GM19468 (cell line): Measurements from ENCODE around the gene OR5AU1.

Source experiments
- ATAC-seq: cut with Tn5 transposase; IDR thresholded peaks from one replicate; pipeline ENCODE4 v1.9.1; 2021; ENCODE audit warnings: mild to moderate bottlenecking, moderate library complexity, moderate number of reproducible peaks; ENCODE audit not compliant: unreplicated experiment; ENCODE audit errors: extremely low read depth

Gene OR5AU1

DNA sequence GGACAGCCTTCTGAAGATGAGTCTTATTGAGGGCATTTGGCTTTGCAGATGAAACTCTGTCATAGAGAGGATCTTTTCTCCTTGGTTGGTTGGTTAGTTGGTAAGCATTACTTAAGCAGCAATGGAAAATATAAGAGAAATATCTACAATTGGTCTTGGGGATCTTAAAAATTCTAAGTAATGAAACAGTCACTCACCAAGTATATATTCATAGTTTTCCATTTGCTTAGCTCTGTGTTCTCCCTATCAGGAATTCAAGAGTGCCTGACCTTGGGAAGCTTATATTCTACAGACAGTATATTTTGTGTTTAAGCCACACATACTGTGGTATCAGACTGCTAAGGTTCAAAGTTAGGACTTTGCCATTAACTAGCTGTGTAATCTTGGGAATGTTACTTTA lies at the start of gene OR5AU1:
OR5AU1 (minus strand) TSS at position 101 of the 400 bp plus-strand sequence. CDS start 191 bp downstream, outside the sequence.
- ATAC-seq = no peak

DNA sequence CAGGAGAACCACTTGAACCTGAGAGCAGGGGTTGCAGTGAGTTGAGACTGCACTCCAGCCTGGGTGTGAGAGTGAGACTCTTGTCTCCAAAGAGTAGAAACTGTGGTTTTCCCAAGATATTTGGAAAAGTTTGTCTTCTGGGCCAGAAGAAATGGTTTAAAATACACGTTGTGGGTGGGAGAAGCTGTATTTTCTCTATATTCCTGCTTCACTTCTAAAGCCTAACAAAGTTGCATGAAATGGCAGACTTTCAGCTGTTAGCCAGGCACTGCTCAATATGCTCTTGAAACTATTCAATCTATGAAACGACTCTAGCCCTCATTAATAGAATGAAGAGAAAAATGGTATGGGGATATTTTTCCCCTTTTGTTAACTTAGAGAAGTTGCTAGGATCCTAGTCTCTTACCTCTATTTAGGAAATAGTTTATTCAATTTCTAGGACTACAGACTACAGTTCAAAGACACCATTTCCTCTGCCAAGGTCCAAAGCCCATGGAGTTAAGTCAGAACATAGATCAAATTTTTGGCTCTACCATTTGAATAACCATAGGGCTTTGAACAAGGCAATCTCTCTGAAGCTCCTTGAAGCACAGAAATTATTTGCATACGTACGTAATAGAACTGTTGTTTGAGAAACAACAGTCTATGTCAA lies 49.3 kb upstream of the OR5AU1 start:
- ATAC-seq = no peak

DNA sequence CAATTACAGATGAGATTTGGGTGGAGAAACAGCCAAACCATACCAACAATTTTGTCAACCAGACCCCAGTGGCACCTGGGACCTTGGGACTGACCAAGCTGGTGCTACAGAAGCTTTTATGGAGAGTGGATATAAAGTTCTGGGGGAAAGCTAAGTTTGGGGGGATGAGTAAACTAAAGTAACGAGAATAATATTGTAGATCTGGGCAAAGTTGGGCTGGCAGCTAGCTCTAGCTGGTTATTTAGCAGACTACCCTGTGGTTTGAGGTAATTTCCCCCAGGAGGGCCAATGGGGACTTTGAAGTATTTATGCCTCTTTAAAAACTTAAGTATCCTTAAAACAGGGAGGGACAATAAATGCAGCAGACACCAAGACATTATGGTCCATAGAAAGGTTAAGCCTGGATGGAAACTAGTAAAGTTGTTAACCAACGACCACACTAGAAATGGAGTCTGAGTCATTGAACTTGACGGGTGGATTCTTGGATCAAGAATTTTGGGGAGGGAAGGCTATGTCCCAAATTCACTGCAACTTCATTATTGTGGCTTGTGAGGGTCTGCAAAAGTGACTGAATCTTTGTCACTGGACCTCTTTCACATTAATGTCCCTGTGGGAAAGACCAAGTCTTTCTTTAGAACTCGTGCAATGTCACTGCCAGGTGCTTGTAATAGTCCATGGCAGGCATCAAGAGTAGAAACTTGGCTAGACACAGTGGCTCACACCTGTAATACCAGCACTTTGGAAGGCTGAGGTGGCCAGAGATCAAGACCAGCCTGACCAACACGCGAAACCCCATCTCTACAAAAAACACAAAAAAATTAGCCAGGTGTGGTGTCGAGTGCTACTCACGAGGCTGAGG lies 48.5 kb upstream of the OR5AU1 start:
- ATAC-seq = no peak

DNA sequence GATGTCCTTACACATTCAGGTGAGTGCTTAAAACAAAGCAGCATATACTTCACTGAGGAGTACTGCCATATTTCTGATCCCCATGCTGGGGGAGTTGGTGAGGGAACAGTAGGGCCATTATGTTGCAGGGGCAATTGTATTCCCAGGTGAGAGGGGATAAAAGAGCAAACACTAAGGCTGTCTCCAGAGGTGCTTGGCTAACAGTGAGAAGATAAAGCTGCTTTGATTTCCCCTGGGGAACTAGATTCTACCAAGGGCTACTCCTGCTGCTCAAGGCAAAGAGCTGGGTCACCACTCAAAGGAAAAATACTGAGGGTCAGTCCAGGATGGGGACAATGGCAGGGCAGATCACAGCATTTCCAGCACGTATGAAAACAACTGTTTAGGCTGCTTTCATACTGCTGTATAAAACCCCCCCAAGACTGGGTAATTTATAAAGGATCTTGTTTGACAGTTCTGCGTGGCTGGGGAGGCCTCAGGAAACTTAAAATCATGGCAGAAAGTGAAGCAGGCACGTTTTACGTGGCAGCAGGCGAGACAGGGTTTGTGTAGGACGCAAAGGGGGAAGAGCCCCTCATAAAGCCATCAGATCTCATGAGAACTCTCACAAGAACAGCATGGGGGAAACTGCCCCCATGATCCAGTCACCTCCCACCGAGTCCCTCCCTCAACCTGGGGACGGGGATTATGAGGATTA lies 47.8 kb upstream of the OR5AU1 start:
- no peak for ATAC-seq

DNA sequence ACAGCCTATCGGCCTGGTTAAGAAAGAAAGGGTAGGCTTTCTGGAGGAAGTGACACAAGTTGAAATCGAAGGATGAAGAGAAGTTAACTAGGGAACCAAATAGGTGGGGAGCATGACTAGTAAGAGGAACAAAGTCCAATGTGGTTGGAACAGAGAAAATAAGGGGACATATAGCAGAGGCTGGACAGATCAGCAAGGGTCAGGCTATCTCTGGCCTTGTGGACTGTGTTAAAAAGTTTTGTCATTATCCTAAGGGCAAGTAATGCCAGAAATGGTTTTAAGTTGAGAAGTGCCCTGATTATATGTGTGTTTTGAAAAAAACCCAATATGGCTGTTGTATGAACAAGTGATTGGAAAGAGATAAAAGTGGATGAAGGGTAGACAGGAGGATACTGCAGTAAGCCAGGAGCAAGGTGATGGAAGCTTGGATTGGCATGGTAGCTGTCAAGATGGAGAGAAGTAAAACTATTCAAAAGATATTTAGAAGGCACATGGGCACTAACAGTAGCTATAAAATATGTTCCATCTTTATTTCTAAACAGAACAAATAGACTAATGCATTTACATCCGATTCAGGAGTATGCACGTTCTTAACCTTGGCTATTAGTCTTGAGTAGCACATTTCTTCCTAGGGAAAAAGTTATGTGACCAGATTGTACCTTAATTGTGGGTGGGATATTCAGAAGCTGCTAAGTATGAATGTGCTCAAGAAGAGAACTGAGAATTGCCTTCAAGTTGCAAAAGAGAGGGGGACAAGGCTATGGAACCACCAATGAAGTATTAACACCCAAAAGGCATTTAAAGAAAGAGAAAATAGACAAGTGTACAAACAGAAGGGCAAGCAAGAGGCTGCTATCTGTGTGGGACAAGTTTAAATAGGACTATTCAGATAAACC lies 46.8 kb upstream of the OR5AU1 start:
- ATAC-seq = no peak

DNA sequence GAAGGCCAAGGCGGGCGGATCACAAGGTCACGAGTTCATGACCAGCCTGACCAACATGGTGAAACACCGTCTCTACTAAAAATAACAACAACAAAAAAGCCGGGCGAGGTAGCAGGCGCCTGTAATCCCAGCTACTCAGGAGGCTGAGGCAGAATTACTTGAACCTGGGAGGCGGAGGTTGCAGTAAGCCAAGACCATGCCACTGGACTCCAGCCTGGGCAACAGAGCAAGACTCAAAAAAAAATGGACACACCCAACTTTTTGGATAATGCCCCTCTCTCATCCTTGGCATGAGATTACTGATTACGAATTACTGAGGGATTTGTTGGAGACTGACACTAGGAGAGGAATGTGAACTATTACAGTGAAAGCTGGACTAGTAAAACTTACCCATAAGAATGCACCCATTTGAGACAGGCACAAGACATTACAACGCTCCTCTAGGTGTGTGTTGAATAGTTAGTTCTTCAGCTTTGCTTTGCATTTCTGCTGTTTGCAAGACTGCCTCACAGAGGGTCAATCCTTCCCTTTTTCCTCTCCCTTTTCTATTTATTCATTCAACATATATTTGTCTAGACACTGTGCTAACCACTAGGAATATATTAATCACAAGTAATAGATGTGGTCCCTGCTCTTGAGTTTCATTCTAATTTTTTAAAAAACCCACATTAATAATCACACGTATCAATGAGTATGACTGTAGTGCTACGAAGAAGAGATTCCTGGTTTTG lies 46.0 kb upstream of the OR5AU1 start:
- ATAC-seq = no peak

DNA sequence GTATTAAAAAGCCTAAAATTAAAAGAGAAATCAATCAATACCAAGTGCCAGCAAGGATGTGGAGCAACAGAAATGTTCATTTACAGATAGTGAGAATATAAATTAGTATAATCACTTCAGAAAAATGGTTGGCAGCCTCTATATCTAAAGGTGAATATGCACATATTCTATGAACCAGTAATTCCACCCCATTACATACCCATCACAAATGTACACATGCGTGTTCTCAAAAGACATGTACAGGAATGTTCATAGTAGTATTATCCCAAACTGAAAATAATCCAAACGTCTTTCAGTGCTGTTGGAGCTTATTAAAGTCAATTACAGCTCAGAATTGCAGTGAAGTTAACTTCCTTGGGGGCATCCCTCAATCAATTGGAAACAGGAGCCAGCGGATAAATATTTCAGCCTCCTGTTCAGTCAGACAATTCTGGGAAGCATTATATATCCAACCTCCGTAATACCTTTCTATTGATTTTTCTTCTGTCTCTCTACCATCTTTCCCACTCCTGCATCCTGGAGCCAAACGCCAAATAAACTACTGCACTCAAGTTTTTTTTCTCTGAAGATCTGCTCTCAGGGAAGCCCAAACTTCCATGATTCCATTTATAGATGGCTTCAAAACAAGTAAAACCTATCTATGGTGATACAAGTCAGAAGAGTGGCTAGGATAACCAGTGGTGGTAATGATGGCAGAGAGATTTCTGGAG lies 45.0 kb upstream of the OR5AU1 start:
- ATAC-seq = no peak

DNA sequence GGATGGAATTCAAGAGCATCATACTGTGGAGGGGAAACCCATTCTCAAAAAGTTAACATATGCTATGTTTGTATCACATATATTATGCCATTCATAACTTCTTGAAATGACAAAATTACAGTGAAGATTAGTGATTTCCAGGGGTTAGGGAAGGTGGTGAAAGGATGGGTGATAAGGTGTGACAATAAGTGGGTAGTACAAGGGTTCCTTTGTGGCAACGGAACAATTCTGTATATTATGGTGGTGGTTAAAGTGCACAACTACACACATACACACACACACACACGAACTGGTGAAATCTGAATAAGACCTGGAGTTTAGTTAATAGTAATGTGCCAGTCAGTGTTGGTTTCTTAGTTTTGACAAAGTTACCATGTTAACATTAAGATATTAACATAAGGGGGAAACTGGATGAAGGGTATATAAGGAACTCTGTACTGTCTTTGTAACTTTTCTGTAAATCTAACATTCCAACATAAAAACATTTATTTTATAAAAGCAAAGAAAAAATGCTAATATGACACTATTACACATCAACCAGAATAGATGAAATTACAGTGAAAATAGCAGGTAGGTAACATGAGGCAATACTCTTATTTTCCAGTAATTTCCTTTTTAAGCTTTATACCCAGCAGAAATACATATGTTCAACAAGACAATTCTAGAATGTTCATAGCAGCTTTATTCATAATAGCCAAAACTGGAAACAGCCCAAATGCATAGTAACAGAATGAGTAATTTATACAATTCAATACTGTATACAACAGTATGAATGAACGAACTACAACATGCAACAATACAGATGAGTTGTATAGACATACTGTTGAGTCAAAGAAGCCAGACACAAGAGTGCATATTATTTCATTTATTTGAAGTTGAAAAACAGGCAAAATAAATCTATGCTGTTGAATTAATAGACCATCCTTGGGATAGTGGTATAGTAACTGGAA lies 44.0 kb upstream of the OR5AU1 start:
- no peak for ATAC-seq

DNA sequence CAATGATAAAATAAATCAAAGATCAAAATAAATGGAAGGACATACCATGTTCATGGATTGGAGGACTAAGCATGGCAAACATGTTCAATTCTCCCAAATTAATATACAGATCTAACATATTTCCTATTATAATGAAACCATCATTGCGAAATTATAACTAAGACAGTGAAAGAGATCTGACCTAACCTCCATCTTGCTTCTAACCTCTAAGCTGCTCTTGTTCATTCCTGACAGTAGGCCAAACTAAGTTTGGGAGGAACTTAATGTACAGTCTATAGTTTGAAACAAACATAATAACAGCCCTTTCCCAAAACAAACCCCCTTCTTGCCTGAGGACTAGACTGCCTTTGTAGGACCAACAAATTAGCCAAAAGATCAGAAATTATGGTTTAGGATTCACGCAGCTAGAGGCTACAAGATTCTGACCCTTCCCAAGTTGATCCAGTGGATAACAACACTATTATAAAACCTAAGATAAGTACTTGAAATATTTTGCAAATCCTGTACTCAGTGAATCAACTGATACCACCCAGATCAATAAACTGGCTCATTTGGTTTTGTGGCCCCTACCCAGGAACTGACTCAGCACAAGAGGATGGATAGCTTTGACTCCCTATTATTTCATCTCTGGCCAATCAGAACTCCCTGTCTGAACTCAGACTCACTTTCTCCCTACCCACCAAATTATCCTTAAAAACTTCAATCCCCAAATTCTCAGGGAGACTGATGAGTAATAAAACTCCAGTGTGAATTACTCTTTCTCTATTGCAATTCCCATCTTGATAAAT lies 41.7 kb upstream of the OR5AU1 start:
- ATAC-seq = no peak

DNA sequence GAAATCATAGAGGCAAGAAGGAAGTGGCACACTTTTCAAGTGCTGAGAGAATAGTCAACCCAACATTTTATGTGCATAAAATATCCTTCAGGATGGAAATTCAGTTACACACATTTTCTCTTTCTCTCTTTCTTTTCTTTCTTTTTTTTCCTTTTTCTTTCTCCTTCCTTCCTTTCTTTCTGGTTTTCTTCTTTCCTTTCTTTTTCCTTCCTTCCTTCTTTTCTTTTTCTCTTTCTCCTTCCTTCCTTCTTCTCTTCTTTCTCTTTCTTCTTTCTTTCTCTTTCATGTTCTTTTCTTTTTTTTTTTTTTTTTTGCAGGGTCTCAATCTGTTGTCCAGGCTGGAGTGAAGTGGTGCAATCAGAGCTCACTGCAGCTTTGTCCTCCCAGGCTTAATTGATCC lies 38.7 kb upstream of the OR5AU1 start:
- ATAC-seq = no peak

DNA sequence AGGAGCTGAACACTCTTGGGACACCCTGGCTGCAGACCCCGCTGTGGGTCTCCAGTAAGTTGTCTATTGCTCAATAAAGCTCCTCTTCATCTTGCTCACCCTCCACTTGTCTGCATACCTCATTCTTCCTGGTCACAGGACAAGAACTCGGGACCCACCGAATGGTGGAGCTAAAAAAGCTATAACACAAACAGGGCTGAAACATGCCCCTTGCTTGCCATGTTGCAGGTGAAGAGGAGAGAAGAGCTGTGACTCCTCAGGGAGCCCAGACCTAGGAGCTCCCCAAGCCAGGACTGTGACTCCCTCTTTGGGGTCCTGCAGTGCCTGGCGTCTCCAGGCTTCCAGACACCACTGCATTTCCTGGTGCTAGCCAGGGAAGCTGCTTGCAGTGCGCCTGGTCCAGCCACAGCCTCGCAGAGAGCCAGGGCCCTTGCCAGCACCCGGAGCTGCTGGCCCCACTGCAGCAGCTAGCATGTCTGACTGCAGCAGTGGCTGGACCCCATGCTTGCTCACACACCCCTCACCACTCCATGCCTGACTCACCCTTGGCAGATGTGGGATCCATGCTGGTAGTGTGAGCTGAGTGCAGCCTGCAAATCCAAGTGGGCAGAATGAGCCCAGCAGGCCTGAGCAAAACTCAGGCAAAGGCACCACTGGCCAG lies 37.1 kb upstream of the OR5AU1 start:
- no peak for ATAC-seq

DNA sequence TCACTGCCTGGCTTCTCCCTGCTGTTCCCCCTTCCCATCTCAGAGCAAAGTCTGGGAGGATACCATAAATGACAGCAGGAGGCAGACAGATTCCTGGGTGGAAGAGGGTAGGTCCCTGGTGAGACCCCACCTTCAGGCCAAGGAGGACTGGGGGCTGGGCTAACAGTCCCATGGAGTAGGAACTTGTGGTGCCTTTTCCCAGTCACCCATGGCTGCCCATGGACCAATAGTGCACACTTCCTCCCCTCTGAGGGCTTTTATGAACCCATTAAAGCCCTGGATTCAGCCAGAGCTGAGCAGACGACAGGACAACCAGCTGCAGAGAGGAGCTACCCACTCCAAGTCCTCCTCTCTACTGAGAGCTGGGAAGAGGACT lies 36.6 kb upstream of the OR5AU1 start:
- no peak for ATAC-seq

DNA sequence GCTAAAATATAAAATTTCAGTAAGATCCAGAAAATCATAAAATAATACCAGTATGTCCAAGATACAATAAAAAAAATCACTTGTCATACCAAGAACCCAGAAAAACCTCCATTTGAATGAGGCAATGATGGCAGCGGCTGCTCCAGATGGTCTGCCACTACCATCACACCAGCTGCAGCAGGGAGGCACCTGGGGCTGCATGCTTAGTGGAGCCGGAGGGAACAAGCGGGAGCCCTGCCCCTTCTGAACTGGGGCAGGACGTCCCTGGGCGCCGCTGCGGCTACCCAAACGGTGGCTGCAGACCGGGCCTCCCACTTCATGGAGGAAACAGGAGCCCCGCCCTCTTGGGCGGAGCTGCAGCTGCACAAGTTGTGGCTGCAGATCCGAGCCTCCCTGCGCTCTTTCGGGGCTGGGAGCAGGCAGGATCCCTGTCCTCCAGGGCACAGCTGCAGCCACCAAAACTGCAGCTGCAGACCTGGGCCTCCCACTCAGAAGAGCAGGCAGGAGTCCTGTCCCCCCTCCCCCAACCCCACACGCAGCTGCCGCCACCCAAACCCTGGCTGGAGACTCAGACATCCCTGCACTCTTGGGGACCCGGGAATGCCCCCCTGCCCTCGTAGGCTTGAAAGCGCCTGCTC lies 36.1 kb upstream of the OR5AU1 start:
- ATAC-seq = peak; percentile 63

DNA sequence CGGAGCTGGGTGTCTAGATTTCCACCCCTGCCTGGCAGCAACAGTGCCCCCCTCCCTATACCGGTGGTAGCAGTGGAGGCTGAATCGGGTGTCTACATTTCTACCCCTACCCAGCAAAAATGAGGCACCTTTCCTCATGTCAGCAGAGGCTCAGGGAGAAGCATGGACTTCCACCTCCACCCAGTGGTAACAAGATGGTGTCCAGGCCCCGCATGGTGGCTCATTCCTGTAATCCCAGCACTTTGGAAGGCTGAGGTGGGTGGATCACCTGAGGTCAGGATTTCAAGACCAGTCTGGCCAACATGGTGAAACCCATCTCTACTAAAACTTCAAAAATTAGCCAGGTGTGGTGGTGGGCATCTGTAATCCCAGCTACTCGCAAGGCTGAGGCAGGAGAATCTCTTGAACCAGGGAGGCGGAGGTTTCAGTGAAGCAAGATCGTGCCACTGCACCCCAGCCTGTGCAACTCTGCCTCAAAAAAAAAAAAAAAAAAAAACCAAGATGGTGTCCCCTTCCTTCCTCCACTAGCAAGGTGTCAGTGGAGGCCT lies 35.5 kb upstream of the OR5AU1 start:
- no peak for ATAC-seq

DNA sequence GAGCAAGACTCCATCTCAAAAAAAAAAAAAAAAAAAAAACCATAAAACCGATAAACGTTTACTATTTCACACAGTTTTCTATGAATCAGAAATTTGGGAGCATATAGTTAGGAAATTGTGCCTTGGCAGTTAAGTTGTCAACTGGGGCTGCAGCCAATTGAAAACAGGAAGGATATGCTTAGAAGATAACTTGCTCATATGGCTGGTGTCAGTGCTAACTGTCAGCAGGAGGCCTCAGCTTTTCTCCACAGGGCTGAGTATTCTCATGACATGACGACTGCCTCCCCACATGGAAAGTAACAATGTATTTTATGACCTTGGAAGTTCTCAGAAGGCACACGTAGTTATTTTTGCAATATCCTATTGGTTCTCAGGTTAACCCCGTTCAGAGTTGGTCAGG lies 29.6 kb upstream of the OR5AU1 start:
- no peak for ATAC-seq

DNA sequence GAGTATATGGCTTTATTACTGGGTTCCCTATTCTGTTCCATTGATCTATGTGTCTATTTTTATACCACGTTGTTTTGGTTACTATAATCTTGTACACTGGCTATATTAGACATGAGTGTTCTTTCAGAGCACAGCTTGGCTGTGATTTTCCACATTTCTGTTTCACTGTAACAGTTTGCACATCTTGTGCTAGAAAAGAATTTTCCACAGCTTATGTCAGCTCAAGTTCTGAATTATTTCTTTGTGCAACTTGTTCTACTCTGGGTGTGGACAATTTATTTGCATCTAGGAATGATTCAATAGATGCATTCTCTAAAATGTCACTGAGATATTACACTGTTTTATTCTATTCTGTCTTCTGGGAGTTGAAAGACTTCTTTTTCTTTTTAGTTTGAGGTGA lies 28.4 kb upstream of the OR5AU1 start:
- ATAC-seq = no peak
